Limb (tissue), 2 donors: Measurements from ENCODE around the gene TGFBR2.

Experiments
- DNase-seq, 2 donors: peaks; one replicate each; pipeline ENCODE4 v3.0.0-alpha.2; 2016; ENCODE audit errors: extremely low spot score in 2 of 2

TGFBR2 gene

GRCh38 chr3:30712991-30713390, 106.6 kb downstream of the TGFBR2 start:
- no peak for DNase-seq

DNA sequence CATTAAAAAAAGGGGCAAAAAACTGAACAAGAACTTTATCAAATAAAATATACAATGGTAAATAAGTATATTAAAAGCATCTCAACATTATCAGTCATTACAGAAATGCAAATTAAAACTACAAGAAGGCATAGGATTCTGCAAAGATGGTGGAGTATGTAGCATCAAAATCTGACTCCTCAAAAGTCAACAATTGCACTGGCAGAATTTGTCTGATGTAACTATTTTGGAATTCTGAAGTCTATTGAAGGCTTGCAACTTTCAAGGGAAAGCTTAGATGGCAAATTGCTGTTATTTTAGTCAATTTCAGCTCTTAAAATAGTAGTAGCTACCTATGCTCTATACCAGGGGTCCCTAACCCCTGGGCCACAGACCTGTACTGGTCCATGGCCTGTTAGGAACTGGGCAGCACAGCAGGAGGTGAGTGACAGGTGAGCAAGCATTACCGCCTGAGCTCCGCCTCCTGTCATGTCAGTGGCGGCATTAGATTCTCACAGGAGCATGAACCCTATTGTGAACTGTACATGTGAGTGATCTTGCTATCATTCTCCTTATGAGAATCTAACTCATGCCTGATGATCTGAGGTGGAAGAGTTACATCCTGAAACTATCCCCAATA, 107.6 kb downstream of the TGFBR2 start:
- DNase-seq: no peak

GRCh38 chr3:30719536-30719935, 113.1 kb downstream of the TGFBR2 start:
- no peak for DNase-seq

DNA sequence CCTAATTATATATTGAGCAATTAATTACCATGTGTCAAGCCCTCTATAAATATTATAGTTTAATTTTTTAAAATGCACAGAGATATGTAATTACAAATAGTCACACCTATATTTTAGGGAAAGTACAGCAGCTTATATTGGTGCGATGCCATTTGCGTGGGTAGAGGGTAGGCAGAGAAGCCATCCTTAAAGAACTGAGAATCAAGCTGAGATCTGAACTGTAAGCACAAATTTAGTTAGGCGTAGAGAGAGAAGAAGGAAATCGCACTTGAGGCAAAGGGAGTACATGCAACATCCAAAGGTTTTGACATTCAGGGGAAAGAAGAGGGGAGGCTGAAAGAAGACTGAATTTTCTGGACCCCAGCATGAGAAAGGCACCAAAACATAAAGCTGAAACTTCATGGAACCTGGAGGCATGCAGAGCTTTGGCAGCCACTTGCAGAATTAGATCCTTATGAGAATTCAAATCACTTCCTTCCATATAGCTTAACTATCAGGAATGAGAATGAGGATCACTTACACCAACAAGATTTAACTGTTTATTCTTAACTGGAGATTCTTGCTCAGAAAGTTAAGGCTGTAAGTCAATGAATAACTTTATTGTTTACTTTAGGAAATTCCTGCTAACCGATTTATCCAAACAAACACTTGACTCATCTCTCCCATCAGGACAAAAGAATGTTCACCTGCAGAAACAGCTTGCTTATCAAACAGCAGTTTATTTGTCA, 114.3 kb downstream of the TGFBR2 start:
- DNase-seq: no peak

DNA sequence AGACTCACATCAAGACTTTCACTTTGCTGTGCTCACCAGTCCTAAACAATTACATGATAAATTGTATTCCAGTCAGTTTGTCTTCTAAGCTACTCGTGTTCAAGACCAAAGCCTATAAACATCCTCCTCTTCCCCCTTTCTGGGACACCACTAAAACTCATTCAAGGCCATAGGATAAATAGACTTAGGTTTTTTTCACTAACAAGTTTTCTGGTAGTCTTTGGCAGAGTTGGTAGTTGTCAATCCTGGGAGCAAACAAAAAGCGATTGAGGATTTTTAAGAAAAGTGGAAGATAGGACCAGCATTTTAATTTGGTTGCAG, 114.9 kb downstream of the TGFBR2 start:
- no peak for DNase-seq

DNA sequence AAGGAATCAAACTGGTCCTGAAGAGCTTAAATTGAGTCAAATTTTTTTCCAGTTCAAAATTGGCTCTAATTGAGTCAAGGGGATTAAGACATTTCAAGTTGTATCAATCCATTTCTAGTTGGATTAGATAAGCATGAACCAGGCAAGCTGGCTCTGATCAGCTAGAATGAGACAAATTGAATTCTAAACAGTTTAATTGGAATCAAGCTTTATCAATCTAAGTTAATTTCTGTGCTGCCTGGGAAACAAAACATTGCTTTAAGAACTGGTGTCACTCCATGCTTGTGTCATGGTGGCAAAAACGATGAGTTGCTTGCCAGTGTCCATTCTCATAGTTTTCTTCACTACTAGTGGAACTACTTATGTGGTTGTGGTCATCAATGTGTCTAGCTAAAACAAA, 116.8 kb downstream of the TGFBR2 start:
- DNase-seq: no peak

DNA sequence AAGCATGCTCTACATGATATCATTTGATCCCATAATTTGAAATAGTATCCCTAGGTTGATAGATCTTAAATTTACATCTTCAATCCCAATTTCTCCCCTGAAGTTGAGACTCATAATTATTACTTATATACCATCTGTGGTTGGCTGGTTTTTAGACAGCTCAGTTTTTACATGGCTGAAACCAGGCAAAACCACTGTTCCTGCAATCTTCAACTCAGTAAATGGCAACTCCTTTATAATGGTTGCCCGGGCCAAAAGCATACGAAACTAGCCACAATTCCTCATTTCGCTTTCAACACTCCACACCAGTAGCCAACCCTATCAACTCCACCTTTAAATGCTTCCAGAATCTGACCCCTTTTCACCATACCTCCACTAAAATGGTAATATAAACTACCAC, 118.5 kb downstream of the TGFBR2 start:
- no peak for DNase-seq

GRCh38 chr3:30728143-30728542, 121.7 kb downstream of the TGFBR2 start:
- no peak for DNase-seq

- DNase-seq: no peak
Observed at GRCh38 chr3:30729512-30729911, 123.1 kb downstream of the TGFBR2 start.

DNA sequence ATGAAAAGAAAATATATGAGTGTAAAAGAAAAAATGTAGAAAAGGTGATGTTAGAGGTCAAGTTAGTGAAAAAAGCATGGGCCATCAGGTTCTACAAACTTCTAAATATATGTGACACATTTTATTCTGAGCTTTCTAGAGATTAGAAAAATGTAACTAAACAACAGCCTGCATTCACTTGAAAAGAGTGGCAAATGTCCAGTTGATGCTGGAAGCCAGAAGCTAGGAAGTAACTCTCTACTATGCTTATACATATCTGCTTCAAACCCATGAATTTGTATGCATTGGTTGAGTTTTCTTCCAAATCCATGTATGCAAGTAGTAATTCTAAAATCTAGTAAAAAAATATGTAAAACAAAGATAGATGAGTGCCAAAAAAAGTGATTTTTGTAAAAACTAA, 123.5 kb downstream of the TGFBR2 start:
- DNase-seq: no peak

DNA sequence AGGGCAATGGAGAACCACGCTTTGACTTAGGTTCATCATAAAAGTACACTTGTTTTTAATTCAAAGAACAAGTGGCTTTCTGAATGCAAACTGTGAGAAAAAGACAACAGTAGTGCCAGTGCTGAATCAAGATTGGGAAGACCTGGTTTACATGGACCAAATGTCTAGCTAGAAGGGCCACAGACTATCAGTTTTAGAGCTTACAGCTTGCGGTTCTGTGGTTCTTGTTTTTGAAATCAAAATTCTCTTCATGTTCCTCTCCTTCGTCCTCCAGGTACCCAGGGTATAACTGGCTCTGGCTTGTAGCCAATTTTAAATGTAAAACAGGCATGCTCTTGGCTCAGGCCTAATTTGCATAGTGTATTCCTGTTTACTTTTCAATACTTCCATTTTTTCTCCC, 124.6 kb downstream of the TGFBR2 start:
- no peak for DNase-seq

DNA sequence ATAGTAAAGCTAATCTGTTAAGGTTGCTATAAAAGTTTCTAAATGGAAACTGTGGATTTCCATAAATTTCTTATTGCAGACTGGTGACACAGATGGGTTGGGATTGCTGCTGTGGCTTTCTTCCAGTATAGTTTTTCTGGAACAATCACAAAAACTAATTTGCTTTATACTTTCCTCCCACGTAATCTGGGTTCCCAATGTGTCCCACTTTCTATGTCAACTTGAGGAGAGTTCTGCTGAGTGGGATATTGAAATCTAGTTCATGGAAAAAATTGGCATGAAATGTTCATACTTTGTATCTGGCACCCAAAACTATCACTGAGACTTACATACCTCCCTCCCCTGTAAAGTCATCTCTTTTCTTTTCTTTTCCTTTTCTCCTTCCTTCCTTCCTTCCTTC, 126.8 kb downstream of the TGFBR2 start:
- DNase-seq: no peak

- no peak for DNase-seq
Observed at GRCh38 chr3:30733696-30734095, 127.3 kb downstream of the TGFBR2 start.

- DNase-seq: no peak
Observed at GRCh38 chr3:30737743-30738499, 131.5 kb downstream of the TGFBR2 start.

DNA sequence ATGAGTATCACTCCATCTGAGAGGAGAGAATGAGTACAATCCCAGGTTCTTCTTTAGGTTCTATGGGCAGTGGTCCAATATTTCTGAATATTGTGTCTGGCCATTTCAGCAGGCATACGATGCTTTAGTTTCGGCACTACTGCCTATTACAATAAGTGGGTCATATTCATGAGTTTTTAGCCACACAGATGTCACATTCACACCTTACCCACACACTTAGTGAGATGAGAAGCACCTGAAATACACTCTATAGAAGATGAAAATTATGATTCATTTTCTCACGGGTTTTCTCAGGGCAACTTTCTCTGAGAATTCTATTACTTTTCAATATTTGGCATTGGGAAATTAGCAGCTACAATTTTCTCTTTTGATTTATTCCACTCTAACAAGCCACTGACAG, 132.2 kb downstream of the TGFBR2 start:
- DNase-seq: no peak

DNA sequence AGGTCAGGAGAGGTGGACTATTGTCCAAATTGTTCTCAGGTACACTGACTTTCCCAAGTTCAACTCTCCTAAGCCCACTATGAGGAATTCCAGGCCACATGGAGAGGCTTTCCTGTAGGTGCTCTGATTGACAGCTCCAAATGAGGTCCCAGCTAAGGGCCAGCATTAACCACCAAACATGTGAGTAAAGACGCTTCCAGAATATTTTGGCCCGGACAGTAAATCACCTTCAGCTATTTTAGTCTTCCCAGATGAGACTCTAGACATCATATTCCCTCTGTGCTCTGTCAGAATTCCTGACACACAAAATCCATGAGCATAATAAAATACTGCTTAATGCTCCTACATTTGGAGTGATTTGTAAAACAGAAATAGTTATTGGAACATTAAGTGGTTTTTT, 135.5 kb downstream of the TGFBR2 start:
- DNase-seq: no peak

- no peak for DNase-seq
Observed at GRCh38 chr3:30742796-30743619, 136.6 kb downstream of the TGFBR2 start.
